ENCODE data around the gene NIT2. TPM values are rescaled to one million over a fixed set of nuclear protein-coding genes. Genes with fewer than 3 reads are reported as not detected.
A peak's percentile ranks its signal among the peaks of the same experiment; 100 is the strongest.
"Not testable (repeated sequence)": the region's sequence is repeated elsewhere in the genome, so short reads cannot be mapped to it uniquely, and the experiment has no call there.

The NIT2 gene
- total RNA-seq (2014; rRNA removed; shearing (Covaris generic)), result 36.0 and 48.4 TPM in 2 replicates

DNA sequence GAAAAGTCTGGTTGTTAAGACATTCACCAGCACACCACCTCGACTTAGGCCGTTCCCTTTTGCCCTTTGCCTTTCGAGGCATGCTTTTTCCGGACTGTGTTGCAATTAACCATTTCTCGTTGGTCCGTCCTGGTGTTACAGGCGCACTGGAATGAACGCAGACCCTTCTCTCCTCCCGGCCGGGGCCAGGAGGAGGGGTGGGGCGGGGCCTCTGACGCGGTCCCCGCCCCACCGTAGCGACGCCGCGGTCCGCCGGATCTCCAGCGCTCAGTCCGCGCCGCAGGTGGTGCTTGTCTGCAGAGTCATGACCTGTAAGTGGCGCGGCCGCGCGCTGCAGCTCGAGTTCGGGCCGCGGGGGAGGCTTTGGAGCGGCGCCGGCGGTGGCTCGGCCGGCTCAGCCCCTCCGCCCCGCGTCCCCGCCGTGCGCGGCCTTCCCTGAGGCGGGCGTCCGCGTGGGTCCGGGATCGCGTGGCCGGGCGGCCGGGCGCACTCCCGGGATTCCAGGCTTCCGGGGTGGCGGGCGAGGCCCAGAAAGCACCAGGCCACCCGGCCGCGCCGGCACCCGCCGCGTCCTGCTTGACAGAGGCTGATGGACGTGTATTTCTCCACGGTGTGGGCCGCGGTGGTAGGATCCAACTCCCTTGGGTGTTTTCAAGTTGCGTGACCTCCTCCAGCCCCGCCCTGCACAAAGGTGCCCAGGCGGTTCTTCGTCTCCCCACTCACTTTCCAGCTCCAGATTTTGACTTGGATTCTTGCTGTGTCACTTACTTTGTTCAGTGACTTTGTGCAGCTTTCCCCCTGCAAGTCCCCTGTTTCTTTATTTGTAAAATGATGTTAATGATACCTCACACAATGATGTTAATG lies at the start of gene NIT2:
Gene NIT2 (plus strand): TSS at position 270 of the 864 bp plus-strand sequence. CDS start 35 bp downstream, at position 305.
- DNase-seq (ENCODE audit: low read depth), result peak; percentile 84

- DNase-seq (ENCODE audit: low read depth), result no peak
These were observed 46.2 kb upstream of the NIT2 start for GRCh38 chr3:100288288-100288894.

- peak; percentile 30 for DNase-seq (ENCODE audit: low read depth)
These were observed 45.2 kb upstream of the NIT2 start for GRCh38 chr3:100289339-100289738.

- DNase-seq (ENCODE audit: low read depth), result no peak
These were observed 39.5 kb upstream of the NIT2 start for GRCh38 chr3:100295089-100295488.

DNA sequence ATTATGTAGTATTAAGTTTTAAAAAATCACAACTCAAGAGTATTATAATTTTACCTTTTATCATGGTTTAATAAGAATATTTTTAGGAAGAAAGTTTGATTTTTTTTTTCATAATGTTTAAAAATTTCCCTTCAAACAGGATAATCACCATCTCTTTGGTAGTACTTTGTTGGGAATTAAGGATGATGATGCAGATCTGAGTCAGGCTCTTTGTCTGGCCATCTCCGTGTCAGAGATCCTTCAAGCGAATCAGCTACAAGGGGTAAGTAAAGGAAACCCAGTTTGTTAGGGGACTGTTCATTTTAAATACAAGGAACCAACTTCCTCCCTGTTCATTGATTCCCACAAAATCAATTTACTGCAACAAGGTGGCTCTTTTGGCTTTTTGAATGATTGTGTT lies 36.8 kb upstream of the NIT2 start:
- DNase-seq (ENCODE audit: low read depth), result peak; percentile 54

DNA sequence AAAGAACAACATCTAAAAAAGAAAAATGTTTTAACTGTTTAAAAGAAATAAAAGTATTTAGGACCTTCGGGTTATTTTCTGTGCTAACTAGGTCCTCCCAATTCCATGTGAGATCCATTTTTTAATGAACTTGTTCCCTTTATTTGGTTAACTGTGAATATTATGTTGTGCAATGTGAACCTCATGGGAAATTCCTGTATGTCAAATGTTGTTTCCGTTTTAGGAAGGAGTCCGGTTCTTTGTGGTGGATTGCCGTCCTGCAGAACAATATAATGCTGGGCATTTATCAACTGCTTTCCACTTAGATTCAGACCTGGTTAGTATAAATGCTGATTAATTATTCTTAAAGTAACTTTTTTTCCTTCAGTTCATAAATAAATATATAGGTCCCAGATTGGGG lies 35.5 kb upstream of the NIT2 start:
- no peak for DNase-seq (ENCODE audit: low read depth)

DNA sequence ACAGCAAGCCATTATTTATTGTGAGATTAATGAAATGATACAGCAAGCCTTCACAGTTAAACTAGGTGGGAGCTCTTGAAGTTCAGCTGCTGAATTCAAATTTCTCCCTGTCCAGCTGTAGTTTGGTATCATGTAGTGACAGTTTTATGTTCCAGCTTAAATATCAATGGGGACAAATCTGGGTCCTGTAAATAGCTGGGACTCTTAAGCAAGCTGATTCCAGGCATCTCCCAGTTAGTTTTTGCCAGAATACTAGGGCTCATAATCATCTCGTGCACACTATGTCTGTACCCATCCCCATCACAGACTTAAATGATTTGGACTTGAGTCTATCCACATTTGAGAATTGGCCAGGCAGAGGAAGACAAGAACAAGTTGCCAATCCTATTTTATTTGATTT lies 27.9 kb upstream of the NIT2 start:
- no peak for DNase-seq (ENCODE audit: low read depth)

DNA sequence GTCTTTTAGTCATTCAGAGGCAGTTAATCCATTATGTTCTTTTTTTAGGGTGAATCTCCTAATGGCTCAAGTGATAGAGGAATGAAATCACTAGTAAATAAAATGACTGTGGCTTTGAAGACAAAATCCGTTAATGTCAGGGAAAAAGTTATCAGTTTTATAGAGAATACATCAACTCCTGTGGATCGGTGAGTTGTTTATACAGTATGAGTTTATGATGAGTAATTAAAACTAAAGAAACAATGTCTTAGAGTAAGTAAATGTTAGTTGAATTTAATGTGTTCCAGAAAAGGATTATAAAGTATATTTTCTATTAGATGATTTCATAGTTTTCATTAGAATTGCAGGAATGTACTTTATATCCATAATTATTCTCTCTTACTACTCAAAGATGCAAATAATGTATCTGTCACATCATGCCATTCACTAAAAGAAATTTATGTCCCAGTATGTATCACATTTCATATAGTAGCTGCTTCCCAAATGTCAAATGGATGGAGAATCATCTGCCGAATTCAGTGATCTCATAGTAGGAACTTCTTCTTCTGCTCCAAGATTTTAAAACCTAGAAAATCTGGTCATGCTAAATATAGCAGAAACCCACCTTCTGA lies 24.1 kb upstream of the NIT2 start:
- DNase-seq (ENCODE audit: low read depth), result no peak

GRCh38 chr3:100311011-100311410 lies 23.5 kb upstream of the NIT2 start:
- DNase-seq (ENCODE audit: low read depth), result no peak

DNA sequence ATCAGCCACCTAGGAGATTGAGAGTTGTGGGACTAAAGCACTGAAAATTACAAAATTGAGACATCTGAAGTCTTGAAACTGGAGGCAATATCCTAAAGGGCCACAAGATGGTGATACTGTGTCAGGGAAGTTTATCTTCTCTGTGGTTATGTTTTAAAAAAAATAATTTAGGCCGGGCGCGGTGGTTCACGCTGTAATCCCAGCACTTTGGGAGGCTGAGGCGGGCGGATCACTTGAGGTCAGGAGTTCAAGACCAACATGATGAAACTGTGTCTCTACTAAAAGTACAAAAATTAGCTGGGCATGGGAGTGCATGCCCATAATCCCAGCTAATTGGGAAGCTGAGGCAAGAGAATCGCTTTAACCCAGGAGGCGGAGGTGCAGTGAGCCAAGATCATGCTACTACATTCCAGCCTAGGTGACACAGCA lies 17.9 kb upstream of the NIT2 start:
- DNase-seq (ENCODE audit: low read depth), result peak; percentile 57

DNA sequence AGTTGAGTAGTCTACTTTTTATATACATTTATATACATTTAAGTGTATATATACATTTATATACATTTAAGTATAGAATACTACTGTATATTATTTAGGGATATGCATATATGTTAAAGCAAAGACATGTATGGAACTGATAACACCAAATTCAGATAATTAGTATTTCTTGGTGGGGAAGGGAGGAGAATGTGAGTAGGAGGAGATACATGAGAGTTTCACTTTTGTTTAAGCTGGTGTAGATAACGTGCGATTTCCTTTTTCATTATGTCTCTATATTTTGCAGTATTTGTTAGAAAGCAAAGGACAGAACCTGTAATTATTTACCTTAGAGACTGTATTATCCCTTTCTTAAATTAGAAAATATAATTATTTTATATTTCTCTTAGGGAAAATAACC lies 16.6 kb upstream of the NIT2 start:
- DNase-seq (ENCODE audit: low read depth), result no peak

DNA sequence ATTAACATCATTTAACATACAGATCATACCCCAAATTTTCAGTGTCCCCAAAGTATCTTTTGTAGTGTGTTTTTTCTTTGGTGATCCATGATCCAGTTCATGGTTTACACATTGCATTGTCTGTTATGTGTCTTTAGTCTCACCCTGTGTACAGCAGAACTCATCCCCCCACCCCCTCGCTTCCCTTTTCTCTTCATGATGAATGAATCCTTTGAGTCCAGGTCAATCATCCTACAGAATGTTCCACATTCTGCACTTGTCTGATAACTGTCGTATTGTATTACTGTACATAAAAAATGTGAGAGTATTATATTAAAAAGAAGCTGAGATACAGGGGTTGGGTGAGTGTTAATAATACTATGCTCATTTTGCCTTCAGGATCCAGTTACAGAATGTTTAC lies 14.6 kb upstream of the NIT2 start:
- DNase-seq (ENCODE audit: low read depth), result no peak

DNA sequence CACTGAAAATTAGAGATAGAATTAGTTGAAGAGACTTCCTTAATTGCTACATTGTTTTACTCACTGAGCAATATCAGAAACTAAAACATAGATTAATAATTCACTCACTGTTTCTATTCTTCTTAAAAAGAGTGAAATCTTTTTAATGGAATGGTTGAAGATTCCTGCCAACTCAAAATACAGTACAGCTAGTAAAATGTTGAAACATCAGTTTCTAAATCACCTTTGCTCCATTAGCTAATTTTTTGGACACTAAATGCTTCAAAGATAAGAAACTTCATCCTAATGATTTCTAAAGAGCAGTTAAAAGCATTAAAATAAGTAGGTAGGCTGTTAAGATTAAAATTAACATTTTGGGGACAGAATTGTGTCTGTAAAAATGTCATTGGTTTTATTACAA lies 10.5 kb upstream of the NIT2 start:
- DNase-seq (ENCODE audit: low read depth), result no peak

DNA sequence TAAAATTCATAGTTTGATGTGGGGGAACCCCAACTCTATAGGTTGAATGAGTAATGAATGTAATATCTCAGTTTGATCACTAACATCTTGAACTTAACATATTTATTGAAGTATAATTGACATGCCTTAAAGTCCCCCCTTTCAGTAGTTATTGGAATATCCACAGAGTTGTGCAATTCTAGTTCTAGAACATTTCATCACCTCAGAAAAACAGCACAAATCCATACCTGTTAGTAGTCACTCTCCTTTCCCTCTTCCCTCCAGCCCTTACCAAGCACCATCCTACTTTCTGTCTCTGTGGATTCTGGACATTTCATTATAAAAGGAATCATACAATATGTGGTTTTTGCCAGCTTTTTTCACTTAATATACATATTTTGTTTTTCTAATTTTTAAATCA lies 8.7 kb upstream of the NIT2 start:
- no peak for DNase-seq (ENCODE audit: low read depth)

DNA sequence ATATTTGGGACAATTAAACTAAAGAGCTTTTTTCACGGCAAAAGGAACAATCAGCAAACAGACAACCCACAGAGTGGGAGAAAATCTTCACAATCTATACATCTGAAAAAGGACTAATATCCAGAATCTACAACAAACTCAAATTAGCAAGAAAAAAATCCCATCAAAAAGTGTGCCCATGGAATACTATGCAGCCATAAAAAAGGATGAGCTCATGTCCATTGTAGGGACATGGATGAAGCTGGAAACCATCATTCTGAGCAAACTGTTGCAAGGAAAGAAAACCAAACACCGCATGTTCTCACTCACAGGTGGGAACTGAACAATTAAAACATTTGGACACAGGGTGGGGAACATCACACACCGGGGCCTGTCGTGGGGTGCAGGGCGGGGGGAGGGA lies 7.2 kb upstream of the NIT2 start:
- DNase-seq (ENCODE audit: low read depth), result not testable (repeated sequence)

- DNase-seq (ENCODE audit: low read depth), result no peak
These were observed 4.6 kb upstream of the NIT2 start for GRCh38 chr3:100329800-100330489.

- DNase-seq (ENCODE audit: low read depth), result no peak
These were observed 3.9 kb upstream of the NIT2 start for GRCh38 chr3:100330651-100331050.

DNA sequence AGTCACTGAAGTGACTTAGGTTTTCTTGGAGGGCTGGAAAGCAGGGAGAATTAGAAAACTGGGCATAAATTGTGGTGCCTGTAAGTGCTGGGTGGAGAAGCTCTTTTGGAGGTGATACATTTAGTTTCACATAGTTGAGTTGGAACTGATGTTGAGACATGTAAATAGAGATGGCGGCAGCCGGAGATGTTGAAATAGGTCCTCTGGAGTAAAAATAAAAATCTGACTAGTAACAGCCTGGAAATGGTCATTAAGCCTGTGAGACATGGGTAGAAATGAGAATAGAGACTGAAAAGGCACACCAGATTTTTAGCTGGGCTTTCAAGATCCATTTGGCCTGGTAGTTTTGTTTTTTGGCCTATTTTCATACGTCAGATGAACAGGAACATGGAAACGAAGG lies 2.9 kb upstream of the NIT2 start:
- no peak for DNase-seq (ENCODE audit: low read depth)

DNA sequence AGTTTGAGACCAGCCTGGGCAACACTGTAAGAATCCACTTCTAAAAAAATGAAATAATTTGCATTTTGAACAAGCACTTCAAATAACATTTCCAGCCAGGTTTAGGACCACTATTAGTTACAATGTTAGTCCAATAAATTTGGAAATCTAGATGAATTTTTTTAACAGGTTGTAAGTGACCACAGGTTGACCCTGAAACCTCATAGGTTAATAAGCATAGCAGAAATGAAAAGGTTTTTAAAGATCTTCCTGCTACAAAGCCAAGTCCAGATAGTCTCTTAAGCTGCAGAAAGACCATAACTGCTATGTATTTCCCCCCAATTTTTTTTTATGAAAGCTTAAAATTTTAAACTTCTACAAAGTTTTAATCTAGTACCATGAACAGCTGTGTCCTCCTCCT lies 1.5 kb upstream of the NIT2 start:
- peak; percentile 56 for DNase-seq (ENCODE audit: low read depth)

- DNase-seq (ENCODE audit: low read depth), result no peak
These were observed 528 bp upstream of the NIT2 start for GRCh38 chr3:100333970-100334487.

GRCh38 chr3:100335434-100335833 lies 877 bp downstream of the NIT2 start:
- DNase-seq (ENCODE audit: low read depth), result no peak

DNA sequence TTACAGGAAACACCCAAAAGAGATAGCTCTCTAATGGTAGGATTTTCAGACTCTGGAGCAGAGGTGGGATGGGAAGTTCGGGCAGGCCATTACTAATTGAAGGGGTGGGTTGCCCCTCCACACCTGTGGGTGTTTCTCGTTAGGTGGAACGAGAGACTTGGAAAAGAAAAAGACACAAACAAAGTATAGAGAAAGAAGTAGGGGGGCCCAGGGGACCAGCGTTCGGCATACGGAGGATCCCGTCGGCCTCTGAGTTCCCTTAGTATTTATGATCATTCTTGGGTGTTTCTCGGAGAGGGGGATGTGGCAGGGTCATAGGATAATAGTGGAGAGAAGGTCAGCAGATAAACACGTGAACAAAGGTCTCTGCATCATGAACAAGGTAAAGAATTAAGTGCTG lies 1.7 kb downstream of the NIT2 start:
- DNase-seq (ENCODE audit: low read depth), result not testable (repeated sequence)

Measured in M059J (cell line).